Hepatocyte (in vitro differentiated cells): Measurements from ENCODE around the gene GOLGA3. TPM values are rescaled to one million over a fixed set of nuclear protein-coding genes. Genes with fewer than 3 reads are reported as not detected.
A peak's percentile ranks its signal among the peaks of the same experiment; 100 is the strongest.

Experiments used
- DNase-seq: peaks from one replicate; pipeline ENCODE4 v3.0.0-alpha.2; 2016; ENCODE audit warnings: low spot score
- H2AFZ ChIP-seq: fragments of 200-600 bp; sonication (generic); 2 replicates; pipeline ENCODE4 v1.6.0; 2016; ENCODE audit warnings: antibody characterized with exemption, mild to moderate bottlenecking
- H3K27ac ChIP-seq: fragments of 200-600 bp; sonication (generic); 2 replicates; pipeline ENCODE4 v1.5.1; 2016; ENCODE audit warnings: mild to moderate bottlenecking
- H3K27me3 ChIP-seq: fragments of 200-600 bp; sonication (generic); 2 replicates; pipeline ENCODE4 v1.6.1; 2016
- H3K36me3 ChIP-seq: fragments of 200-600 bp; sonication (generic); replicated peaks from 2 replicates; pipeline ENCODE4 v1.5.1; 2016; ENCODE audit warnings: low read depth; ENCODE audit not compliant: insufficient read depth
- H3K4me1 ChIP-seq: fragments of 200-600 bp; sonication (generic); 2 replicates; pipeline ENCODE4 v1.5.1; 2016; ENCODE audit warnings: mild to moderate bottlenecking, moderate library complexity; ENCODE audit not compliant: insufficient read depth
- H3K4me2 ChIP-seq: fragments of 200-600 bp; sonication (generic); 2 replicates; pipeline ENCODE4 v1.6.0; 2016
- H3K4me3 ChIP-seq: fragments of 200-600 bp; sonication (generic); 2 replicates; pipeline ENCODE4 v1.5.1; 2016; ENCODE audit warnings: mild to moderate bottlenecking
- H3K79me2 ChIP-seq: fragments of 200-600 bp; sonication (generic); 2 replicates; pipeline ENCODE4 v1.6.0; 2017; ENCODE audit warnings: mild to moderate bottlenecking
- H3K9me2 ChIP-seq: fragments of 200-600 bp; sonication (generic); replicated peaks from 2 replicates; pipeline ENCODE4 v1.6.0; 2017; ENCODE audit warnings: mild to moderate bottlenecking; ENCODE audit not compliant: insufficient read depth
- H3K9me3 ChIP-seq: fragments of 200-600 bp; sonication (generic); 2 replicates; pipeline ENCODE4 v1.5.1; 2016; ENCODE audit warnings: low read depth, mild to moderate bottlenecking
- H4K20me1 ChIP-seq: fragments of 200-600 bp; sonication (generic); 2 replicates; pipeline ENCODE4 v1.6.0; 2016; ENCODE audit warnings: mild to moderate bottlenecking; ENCODE audit not compliant: insufficient read depth, poor library complexity, severe bottlenecking
- CTCF ChIP-seq: fragments of 200-600 bp; sonication (generic); IDR thresholded peaks from 2 replicates; pipeline ENCODE4 v1.5.1; 2016; ENCODE audit warnings: antibody characterized with exemption, mild to moderate bottlenecking; ENCODE audit not compliant: poor library complexity
- EZH2 ChIP-seq: fragments of 200-600 bp; sonication (generic); IDR thresholded peaks from 2 replicates; pipeline ENCODE4 v1.6.1; 2016; ENCODE audit warnings: antibody characterized with exemption, mild to moderate bottlenecking, borderline replicate concordance
- EZH2phosphoT487 ChIP-seq: fragments of 200-600 bp; sonication (generic); IDR thresholded peaks from one replicate; pipeline ENCODE4 v1.6.1; 2018; ENCODE audit warnings: antibody characterized with exemption, mild to moderate bottlenecking, low read depth, moderate library complexity; ENCODE audit not compliant: unreplicated experiment, severe bottlenecking
- WGBS: methylation state at CpG from one replicate; pipeline ENCODE4 v1.1.6; 2016; ENCODE audit warnings: low lambda C conversion rate; ENCODE audit errors: missing lambda C conversion rate; 5-methylcytosine and 5-hydroxymethylcytosine counted together
- polyA plus RNA-seq: library from polyadenylated mRNA; unstranded; fragments of >200 nt; fragmentation: Nextera tagmentation; extraction: Ambion mirVana; gene quantifications from 2 replicates; pipeline ENCODE4 v1.2.1, GENCODE V29; 2016
- total RNA-seq: library from RNA; depleted of rRNA; stranded (reverse); fragments of >200 nt; gene quantifications from 2 replicates; pipeline ENCODE4 v1.2.3, GENCODE V29; 2014

The GOLGA3 gene
- total and polyA plus RNA-seq, 2 experiments from 2014 or later: 26.2 to 67.6 TPM

GRCh38 chr12:132869551-132869950 lies 40.9 kb upstream of the GOLGA3 start:
- no peak overlapping the region for H2AFZ ChIP-seq
- H3K4me3 ChIP-seq: no peak overlapping the region
- TF ChIP-seq CTCF: no peak
- TF ChIP-seq EZH2phosphoT487: no peak
- TF ChIP-seq EZH2: no peak
- 96% methylated on average over 14 of the region's 14 CpGs for WGBS
- H3K9me2 ChIP-seq: no peaks in the 10 kb centered on the region
- no peaks in the 10 kb centered on the region for H4K20me1 ChIP-seq
- DNase-seq: no peak
- H3K27me3 ChIP-seq: no peaks in the 10 kb centered on the region
- no peaks in the 10 kb centered on the region for H3K36me3 ChIP-seq
- no peak overlapping the region for H3K4me2 ChIP-seq
- no peaks in the 10 kb centered on the region for H3K4me1 ChIP-seq
- peaks cover 5% of the 10 kb centered on the region for H3K79me2 ChIP-seq
- no peaks in the 10 kb centered on the region for H3K9me3 ChIP-seq
- no peak overlapping the region for H3K27ac ChIP-seq

DNA sequence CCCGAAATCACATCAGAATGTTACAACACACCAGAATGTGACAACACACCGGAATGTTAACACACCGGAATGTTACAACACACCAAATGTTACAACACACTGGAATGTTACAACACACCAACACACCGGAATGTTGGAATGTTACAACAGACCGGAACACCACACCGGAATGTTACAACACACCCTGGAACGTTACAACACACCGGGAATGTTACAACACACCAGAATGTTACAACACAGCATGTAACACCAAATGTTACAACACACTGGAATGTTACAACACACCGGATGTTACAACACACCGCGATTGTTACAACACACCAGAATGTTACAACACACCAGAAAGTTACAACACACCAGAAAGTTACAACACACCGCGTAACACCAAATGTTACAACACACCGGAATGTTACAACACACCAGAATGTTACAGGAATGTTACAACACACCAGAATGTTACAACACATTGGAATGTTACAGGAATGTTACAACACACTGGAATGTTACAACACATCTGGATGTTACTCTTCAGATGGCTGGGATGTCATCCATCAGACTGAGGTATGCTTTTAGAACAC lies 37.7 kb upstream of the GOLGA3 start:
- DNase-seq: peak; percentile 23
- Histone ChIP-seq H3K79me2 (peaks cover 7% of the 10 kb centered on the region), H3K9me2 (no peaks in the 10 kb centered on the region), H3K27ac (peak overlapping the region; percentile 77), H2AFZ (no peak overlapping the region), H3K4me2 (no peak overlapping the region), H3K4me1 (no peaks in the 10 kb centered on the region), H4K20me1 (no peaks in the 10 kb centered on the region), H3K36me3 (no peaks in the 10 kb centered on the region), H3K9me3 (no peaks in the 10 kb centered on the region), H3K4me3 (no peak overlapping the region), H3K27me3 (no peaks in the 10 kb centered on the region)
- TF ChIP-seq EZH2: no peak
- no peak for TF ChIP-seq CTCF
- no peak for TF ChIP-seq EZH2phosphoT487
- 94% methylated on average over 14 of the region's 14 CpGs for WGBS

DNA sequence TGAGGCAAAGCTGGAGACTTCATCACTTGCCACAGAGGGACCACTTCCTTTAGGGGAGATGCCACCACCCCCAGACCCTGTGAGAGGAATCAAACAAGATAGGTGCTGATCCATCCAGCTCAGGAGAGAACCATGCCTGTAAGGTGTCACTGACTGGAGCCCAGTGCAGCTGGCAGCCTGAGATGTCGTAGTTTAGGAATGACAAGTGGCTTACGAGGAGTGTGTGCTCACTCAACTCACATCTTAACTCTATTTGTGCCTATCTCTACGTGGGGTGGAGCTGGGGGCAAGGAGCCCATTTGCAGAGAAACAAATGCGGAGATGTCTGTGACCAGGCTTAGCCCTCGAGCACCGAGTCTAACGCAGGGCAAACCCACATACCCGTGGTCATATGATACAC lies 32.9 kb upstream of the GOLGA3 start:
- Histone ChIP-seq H2AFZ (no peak overlapping the region), H4K20me1 (no peaks in the 10 kb centered on the region), H3K36me3 (no peaks in the 10 kb centered on the region), H3K27ac (no peak overlapping the region), H3K27me3 (no peaks in the 10 kb centered on the region), H3K4me3 (no peak overlapping the region), H3K4me1 (no peaks in the 10 kb centered on the region), H3K4me2 (no peak overlapping the region), H3K9me2 (no peaks in the 10 kb centered on the region), H3K9me3 (no peaks in the 10 kb centered on the region), H3K79me2 (peaks cover 7% of the 10 kb centered on the region)
- DNase-seq: no peak
- 96% methylated on average over 8 of the region's 8 CpGs for WGBS
- TF ChIP-seq EZH2phosphoT487 (no peak), CTCF (no peak), EZH2 (no peak)
